Myometrial cell (primary cell): ENCODE data around the gene DCST1. TPM values are rescaled to one million over a fixed set of nuclear protein-coding genes. Genes with fewer than 3 reads are reported as not detected.

Experiments
- total RNA-seq: library from RNA; depleted of rRNA; stranded (reverse); fragments of >200 nt; gene quantifications from 2 replicates; pipeline ENCODE4 v1.2.3, GENCODE V29; 2015

Gene DCST1
- total RNA-seq, result not detected in 2 replicates

GRCh38 chr1:155033524-155033923, at the start of gene DCST1, which contains the start of gene DCST2:
TSS of gene DCST1 (plus strand) at chr1:155033824. CDS start at chr1:155034037, 213 bp downstream.
TSS of gene DCST2 (minus strand) at chr1:155033781. CDS start at chr1:155033701, 80 bp downstream.

GRCh38 chr1:154993572-154994268, 39.9 kb upstream of the DCST1 start, which contains the start of gene LENEP:
TSS of gene LENEP (plus strand) at chr1:154993586. CDS start at chr1:154993608, 22 bp downstream.

DNA sequence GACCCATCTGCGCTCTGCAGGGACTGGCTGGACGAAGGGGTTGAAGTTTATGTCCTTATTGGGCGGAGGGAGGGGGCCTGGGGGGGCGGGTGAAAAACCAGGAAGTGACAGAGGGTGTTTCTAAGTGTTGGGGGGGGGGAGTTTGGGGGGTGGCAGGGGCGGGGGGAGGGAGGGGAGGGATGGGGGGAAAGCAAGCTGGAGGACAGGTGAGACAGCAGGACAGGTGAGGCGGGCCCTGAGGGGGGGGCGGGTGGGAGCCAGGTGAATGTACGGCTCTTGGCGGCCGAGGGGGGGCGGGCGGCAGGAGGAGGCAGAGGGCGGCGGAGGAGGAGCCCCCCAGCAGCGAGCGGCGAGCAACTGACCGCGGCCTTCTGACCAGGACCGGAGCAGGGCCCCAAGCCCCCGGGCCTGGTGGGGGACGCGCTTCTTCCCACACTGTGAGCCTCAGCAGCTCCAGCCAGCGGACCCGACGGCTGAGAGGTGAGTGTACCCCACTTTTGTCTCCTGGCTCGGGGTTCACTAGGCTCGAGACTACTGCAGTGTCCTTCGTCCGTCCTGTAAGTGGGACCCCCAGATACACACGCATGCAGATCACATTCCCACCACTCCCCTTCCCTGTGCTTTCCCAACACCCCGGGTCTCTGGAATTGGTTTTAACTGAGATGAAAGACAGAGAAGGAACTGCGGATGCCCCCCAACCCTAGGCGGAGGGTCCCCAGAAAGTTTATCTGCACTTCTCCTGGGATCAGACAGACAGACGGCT, 31.0 kb upstream of the DCST1 start, which contains the start of gene ZBTB7B:
TSS of gene ZBTB7B (plus strand) at position 339 of the 763 bp plus-strand sequence. CDS start 11,859 bp downstream, outside the sequence.

DNA sequence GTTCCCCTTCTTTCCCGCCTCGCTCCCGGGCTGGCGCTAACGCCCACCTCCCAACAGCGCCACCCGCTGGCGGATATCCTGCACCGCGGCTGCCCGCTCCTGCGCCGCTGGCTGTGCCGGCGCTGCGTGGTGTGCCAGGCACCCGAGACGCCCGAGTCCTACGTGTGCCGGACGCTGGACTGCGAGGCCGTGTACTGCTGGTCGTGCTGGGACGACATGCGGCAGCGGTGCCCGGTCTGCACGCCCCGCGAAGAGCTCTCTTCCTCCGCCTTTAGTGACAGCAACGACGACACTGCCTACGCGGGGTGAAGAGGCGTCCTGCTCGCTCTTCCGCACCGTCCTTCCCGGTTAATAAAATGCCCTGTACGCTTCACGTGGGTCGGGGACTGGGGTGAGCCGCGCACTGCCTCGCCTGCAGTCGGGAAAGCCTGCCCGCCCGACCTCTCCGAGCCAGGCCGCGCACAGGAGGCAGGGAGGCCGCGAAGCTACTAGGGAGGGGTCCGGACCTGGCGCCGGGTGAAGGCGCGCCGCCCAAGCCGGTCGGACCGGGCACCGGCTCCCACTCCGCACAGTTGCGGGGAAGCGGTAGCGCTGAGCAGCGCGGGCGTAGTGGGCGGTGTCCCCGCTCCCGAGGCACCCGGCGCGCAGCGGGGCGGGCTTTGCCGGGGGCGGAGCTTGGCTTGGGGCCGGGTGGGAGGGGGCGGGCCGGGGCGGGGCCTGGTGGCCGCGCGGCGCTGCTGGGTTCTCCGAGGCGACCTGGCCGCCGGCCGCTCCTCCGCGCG, 17.1 kb downstream of the DCST1 start, which contains the start of gene ADAM15:
TSS of gene ADAM15 (plus strand) at position 757 of the 782 bp plus-strand sequence. CDS start 71 bp downstream, outside the sequence.

GRCh38 chr1:155063550-155064110, 30.0 kb downstream of the DCST1 start, which contains the start of gene EFNA4:
TSS of gene EFNA4 (plus strand) at chr1:155063740. CDS start at chr1:155063824, 84 bp downstream.

GRCh38 chr1:155078469-155079209, 45.0 kb downstream of the DCST1 start, which contains the start of gene EFNA3:
TSS of gene EFNA3 (plus strand) at chr1:155078837. CDS start at chr1:155078942, 105 bp downstream.

Other genes with a start within 250 kb of the DCST1 start
- not detected in 2 replicates for gene KCNN3, start 163.5 kb upstream of the DCST1 start, total RNA-seq
- 14.1 and 14.2 TPM in 2 replicates for gene PMVK, start 97.1 kb upstream of the DCST1 start, total RNA-seq
- 45.0 and 48.2 TPM in 2 replicates for gene PBXIP1, start 77.7 kb upstream of the DCST1 start, total RNA-seq
- gene PYGO2, start 72.0 kb upstream of the DCST1 start, total RNA-seq, result 14.2 and 16.1 TPM in 2 replicates
- gene SHC1, start 63.1 kb upstream of the DCST1 start, total RNA-seq, result 329 and 340 TPM in 2 replicates
- 84.4 and 128 TPM in 2 replicates for gene CKS1B, start 59.1 kb upstream of the DCST1 start, total RNA-seq
- 31.4 and 42.1 TPM in 2 replicates for gene FLAD1, start 50.5 kb upstream of the DCST1 start, total RNA-seq
- gene LENEP, start 40.2 kb upstream of the DCST1 start, total RNA-seq, result not detected in 2 replicates
- 10.8 and 14.7 TPM in 2 replicates for gene ZBTB7B, start 31.0 kb upstream of the DCST1 start, total RNA-seq
- gene DCST2, start within 50 bp of the DCST1 start, total RNA-seq, result 0.18 and 0.29 TPM in 2 replicates
- gene ADAM15, start 17.5 kb downstream of the DCST1 start, total RNA-seq, result 84.7 and 112 TPM in 2 replicates
- gene EFNA4, start 29.9 kb downstream of the DCST1 start, total RNA-seq, result 4.6 and 7.8 TPM in 2 replicates
- 0.53 and 0.58 TPM in 2 replicates for gene EFNA3, start 45.0 kb downstream of the DCST1 start, total RNA-seq
- gene EFNA1, start 94.1 kb downstream of the DCST1 start, total RNA-seq, result not detected in 2 replicates
- 78.3 and 119 TPM in 2 replicates for gene SLC50A1, start 102.0 kb downstream of the DCST1 start, total RNA-seq
- 218 and 219 TPM in 2 replicates for gene DPM3, start 106.7 kb downstream of the DCST1 start, total RNA-seq
- 192 and 276 TPM in 2 replicates for gene KRTCAP2, start 139.5 kb downstream of the DCST1 start, total RNA-seq
- 3.7 and 5.8 TPM in 2 replicates for gene TRIM46, start 140.0 kb downstream of the DCST1 start, total RNA-seq
- gene THBS3, start 174.1 kb downstream of the DCST1 start, total RNA-seq, result 19.0 and 21.3 TPM in 2 replicates
- gene MTX1, start 174.9 kb downstream of the DCST1 start, total RNA-seq, result 105 and 129 TPM in 2 replicates
- 17.9 and 21.0 TPM in 2 replicates for gene ENTREP3, start 221.7 kb downstream of the DCST1 start, total RNA-seq
- gene SCAMP3, start 228.5 kb downstream of the DCST1 start, total RNA-seq, result 92.3 and 114 TPM in 2 replicates
- 18.2 and 24.1 TPM in 2 replicates for gene CLK2, start 239.7 kb downstream of the DCST1 start, total RNA-seq
- gene HCN3, start 243.6 kb downstream of the DCST1 start, total RNA-seq, result under 0.01 and 1.2 TPM in 2 replicates